Central memory CD8-positive, alpha-beta T cell (primary cell): Measurements from ENCODE around the gene CNGB1.
"Not testable (repeated sequence)": the region's sequence is repeated elsewhere in the genome, so short reads cannot be mapped to it uniquely, and the experiment has no call there.

Source experiments
- ATAC-seq: fragments of 150-1000 bp; cut with Tn5 transposase; replicated peaks from 2 replicates; pipeline ENCODE4 v1.10.0; 2022; ENCODE audit warnings: mild to moderate bottlenecking, moderate FRiP score, moderate number of reproducible peaks; ENCODE audit not compliant: poor library complexity, severe bottlenecking; ENCODE audit errors: extremely low read depth
- DNase-seq, 2 donors: peaks; one replicate each; pipeline ENCODE4 v3.0.0; 2021; ENCODE audit warnings: low spot score in 2 of 2
- H3K27ac Mint-ChIP-seq: one replicate; pipeline ENCODE4 v1.8.0; 2022; ENCODE audit warnings: low read depth, mild to moderate bottlenecking, moderate library complexity, mixed read lengths
- H3K27me3 Mint-ChIP-seq: one replicate; pipeline ENCODE4 v1.8.0; 2022; ENCODE audit warnings: mixed read lengths
- H3K36me3 Mint-ChIP-seq: one replicate; pipeline ENCODE4 v1.8.0; 2022; ENCODE audit warnings: mild to moderate bottlenecking, moderate library complexity, mixed read lengths; ENCODE audit not compliant: insufficient read depth
- H3K4me1 Mint-ChIP-seq: one replicate; pipeline ENCODE4 v1.8.0; 2022; ENCODE audit warnings: mixed read lengths
- H3K4me3 Mint-ChIP-seq: one replicate; pipeline ENCODE4 v1.8.0; 2022; ENCODE audit warnings: mild to moderate bottlenecking, moderate library complexity, mixed read lengths
- H3K9me3 Mint-ChIP-seq: one replicate; pipeline ENCODE4 v1.8.0; 2022; ENCODE audit warnings: mixed read lengths

CNGB1 gene

DNA sequence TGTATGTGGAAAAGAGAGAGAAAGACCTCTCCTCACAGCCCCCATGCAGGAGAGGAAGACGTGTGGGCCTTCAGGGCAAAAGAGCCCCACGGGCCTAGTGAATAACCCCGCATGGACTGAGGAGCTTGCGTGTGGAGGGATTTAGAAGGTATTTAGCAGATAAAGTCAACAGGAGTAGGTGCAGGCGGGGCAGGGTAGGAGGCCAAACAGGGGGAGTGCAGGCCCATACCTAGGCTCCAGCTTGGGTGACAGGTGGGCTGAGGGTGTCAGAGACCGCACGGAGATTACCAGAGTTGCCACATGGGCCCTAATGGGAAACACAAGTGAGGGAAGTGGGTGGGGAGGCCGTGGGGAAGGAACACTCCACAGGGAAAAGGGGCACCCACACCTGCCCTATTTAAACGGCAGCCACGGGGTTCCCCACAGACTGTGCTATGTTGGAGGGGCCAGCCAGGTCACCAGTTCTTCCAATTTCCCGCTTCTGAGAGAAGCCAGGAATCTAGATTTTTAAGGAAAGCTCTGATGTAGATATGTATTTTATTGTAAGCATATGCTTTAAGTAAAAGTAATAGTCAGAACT lies 8.2 kb upstream of the CNGB1 start:
- Mint-ChIP-seq H3K27ac (no peak overlapping the region), H3K36me3 (no peaks in the 10 kb centered on the region), H3K4me1 (peaks cover under 1% of the 10 kb centered on the region), H3K27me3 (no peaks in the 10 kb centered on the region), H3K9me3 (no peaks in the 10 kb centered on the region), H3K4me3 (no peak overlapping the region)
- DNase-seq (no peak), ATAC-seq (no peak)

DNA sequence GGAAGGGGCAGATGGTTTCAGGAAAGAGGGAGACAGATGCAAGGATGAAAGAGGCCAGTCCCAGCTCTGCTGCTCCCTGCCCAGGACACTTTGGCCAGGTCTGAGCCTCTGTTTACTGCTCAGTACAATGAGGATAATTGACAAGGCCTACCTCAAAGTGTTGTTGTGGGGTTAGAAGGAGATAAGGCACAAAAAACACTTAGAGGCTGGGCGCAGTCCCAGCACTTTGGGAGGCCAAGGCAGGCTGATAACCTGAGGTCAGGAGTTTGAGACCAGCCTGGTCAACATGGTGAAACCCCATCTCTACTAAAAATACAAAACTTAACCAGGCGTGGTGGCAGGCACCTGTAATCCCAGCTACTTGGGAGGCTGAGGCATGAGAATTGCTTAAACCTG lies 7.1 kb upstream of the CNGB1 start:
- not testable (repeated sequence) for DNase-seq, H3K9me3 Mint-ChIP-seq, H3K27me3 Mint-ChIP-seq, ATAC-seq, H3K4me3 Mint-ChIP-seq, H3K27ac Mint-ChIP-seq, H3K4me1 Mint-ChIP-seq, H3K36me3 Mint-ChIP-seq

DNA sequence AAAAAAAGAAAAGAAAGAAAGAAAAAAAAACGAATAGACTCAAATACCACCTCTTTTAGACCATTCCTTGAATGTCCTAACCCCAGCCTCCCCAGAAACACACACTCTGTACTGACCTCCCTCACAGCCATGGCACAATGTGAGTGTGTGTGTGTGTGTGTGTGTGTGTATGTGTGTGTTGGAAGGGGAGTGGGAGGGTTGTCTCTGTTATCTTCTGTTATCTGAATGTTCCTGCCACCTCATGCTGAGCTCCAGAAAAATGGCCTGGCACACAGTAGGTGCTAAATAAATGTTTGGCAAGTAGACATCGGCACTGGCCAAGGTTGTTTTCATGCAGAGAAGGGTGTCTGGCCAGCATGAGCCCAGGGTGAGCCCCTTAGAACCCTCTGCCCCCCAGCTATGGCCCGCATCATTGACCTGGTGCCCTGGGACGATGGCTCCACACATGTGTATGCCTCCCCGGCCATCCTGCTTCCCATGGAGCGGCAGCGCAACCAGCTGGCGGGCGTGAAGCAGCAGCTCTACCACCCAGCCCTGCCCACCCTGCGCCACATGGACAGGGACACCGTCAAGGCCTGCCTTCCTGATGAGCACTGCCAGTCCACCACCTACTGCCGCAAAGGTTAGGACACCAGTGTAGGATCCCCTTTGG lies 6.6 kb upstream of the CNGB1 start:
- Mint-ChIP-seq H3K36me3 (no peaks in the 10 kb centered on the region), H3K27me3 (peaks cover under 1% of the 10 kb centered on the region), H3K27ac (no peak overlapping the region), H3K9me3 (no peaks in the 10 kb centered on the region), H3K4me3 (no peak overlapping the region), H3K4me1 (no peaks in the 10 kb centered on the region)
- DNase-seq: no peak
- ATAC-seq: no peak

DNA sequence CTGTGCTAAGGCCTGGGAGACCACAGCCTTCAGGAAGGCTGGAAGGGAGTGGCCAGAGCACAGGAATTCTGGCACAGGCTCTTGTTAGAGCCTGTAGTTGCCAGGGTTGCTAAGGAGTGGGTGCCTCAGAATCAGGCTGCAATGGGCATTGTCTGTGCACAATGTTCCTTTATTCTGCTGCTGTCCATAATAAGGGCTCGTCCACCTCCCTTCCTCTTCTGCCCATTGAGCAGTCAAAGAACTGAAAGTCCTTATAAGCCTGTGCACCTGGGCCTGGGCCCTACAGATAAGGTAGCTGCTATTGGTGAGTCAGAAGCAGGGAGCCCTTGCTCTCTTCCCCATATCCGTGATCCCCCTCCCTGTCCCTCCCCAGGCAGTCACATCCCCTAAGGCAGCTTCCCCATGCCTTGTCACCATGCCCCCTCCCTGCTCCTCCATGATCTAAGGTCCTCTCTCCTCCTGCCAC lies 5.4 kb upstream of the CNGB1 start:
- H3K4me1 Mint-ChIP-seq: no peaks in the 10 kb centered on the region
- peaks cover 11% of the 10 kb centered on the region for H3K27me3 Mint-ChIP-seq
- DNase-seq (no peak), ATAC-seq (no peak)
- H3K4me3 Mint-ChIP-seq: no peak overlapping the region
- no peak overlapping the region for H3K27ac Mint-ChIP-seq
- no peaks in the 10 kb centered on the region for H3K36me3 Mint-ChIP-seq
- H3K9me3 Mint-ChIP-seq: no peaks in the 10 kb centered on the region

DNA sequence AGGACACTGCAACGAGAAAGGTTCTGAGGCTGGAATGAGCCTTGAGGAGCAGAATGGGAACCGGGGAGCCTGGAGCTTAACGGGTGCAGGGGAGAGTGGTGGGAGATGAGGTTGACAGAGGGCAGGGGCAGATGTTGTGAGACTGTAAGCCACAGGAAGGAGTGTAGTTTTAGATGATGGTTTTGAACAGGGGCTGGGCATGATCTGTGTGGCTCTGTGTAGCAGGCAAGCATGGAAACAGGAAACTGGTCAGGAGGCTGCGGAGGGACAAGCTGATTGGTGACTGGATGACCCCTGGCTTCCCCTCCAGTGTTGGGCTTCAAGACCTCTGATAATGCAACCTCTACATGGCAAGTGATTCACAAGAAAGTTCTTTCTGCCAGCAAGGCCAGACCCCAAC lies 1.4 kb upstream of the CNGB1 start:
- Mint-ChIP-seq H3K27ac (no peak overlapping the region), H3K27me3 (peaks cover 11% of the 10 kb centered on the region), H3K36me3 (no peaks in the 10 kb centered on the region), H3K4me3 (no peak overlapping the region), H3K9me3 (no peaks in the 10 kb centered on the region), H3K4me1 (no peaks in the 10 kb centered on the region)
- ATAC-seq: no peak
- no peak for DNase-seq

DNA sequence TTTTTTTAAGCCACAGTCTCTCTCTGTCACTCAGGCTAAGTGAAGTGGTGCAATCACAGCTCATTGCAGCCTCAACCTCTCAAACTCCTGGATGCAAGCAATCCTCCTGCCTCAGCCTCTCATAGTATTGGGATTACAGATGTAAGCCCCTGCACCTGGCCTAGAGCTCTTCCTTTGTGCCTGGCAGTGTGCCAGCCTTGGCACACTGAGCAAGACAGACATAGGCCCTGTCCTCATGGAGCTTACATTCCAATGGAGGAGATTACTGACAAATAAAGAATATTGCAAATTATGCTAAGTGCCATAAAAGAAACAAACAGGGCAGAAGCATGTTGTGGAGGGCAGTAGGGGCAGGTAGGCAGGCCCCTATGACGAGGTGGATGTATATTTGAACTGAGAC lies 920 bp upstream of the CNGB1 start:
- Mint-ChIP-seq H3K4me3 (no peak overlapping the region), H3K36me3 (no peaks in the 10 kb centered on the region), H3K27ac (no peak overlapping the region)

DNA sequence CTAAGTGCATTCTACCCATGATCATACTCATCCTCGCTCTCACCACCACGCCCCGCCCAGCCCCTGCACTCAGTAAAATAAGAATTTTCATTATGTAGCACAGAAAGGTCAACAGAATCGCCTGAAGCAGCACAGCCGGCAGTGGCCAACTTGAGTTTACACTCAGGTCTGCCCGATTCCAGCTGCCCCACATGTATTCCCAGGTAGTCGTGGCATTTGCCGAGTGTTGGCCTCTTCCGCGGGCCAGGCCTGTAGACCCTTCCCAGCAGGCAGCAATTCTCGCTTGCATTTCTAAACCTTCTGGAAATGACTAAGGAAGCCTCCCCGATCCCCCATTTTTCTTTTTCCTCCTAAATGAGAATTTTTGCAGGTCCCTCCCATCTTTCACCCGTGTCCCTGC lies 609 bp downstream of the CNGB1 start:
- Mint-ChIP-seq H3K4me1 (no peaks in the 10 kb centered on the region), H3K9me3 (no peaks in the 10 kb centered on the region), H3K4me3 (no peak overlapping the region), H3K27ac (no peak overlapping the region), H3K27me3 (peaks cover 11% of the 10 kb centered on the region), H3K36me3 (no peaks in the 10 kb centered on the region)
- ATAC-seq: no peak
- no peak for DNase-seq

More for the DNA sequence above, 920 bp upstream of the CNGB1 start:
- DNase-seq: no peak
- Mint-ChIP-seq H3K9me3 (no peaks in the 10 kb centered on the region), H3K27me3 (peaks cover 11% of the 10 kb centered on the region), H3K4me1 (no peaks in the 10 kb centered on the region)
- no peak for ATAC-seq

DNA sequence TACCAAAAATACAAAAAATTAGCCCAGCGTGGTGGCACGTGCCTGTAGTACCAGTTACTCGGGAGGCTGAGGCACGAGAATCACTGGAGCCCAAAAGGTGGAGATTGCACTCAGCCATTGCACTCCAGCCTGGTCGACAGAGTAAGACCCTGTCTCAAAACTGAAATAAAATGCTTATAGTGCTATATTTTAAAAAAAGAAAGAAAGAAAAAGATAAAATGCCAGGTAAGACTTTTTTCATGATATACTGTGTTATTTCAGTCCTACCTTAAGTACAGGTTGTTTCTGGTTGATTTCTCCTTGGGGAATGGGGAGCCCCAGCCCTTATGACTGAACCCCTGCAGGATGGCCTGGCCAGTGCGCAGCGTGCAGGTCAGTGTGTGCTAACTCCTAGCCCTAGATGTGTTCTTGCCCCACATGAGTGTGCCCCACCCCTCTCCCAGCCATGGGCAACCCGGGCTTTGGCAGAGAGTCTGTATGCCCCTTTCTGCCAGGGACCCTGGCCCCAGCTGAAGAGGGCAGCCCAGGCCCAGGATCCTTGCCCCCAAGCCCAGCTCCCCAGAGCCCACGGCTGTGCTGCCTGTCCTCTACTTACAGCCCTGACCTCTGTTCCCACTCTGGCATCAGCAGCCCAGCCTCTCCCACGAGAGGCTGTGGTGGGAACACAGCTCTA lies 1.3 kb downstream of the CNGB1 start:
- Mint-ChIP-seq H3K27me3 (peaks cover 11% of the 10 kb centered on the region), H3K4me1 (no peaks in the 10 kb centered on the region)
- no peak for ATAC-seq

DNA sequence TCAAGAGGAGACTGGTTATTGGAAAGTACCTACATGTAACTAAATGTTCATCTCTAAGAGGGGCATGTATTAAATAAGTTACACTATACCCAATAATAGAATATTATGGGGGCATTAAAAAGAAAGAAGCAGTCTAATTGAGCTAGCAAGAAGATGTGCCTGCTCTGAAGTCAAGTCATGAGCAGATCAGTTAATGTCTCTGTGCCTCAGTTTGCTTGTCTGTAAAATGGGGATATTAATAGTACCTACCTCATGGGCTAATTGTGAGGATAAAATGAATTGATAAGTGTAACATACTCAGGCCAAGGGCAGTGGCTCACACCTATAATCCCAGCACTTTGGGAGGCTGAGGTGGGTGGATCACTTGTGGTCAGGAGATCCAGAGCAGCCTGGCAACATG lies 3.0 kb downstream of the CNGB1 start:
- no peaks in the 10 kb centered on the region for H3K36me3 Mint-ChIP-seq
- no peak for ATAC-seq
- H3K4me1 Mint-ChIP-seq: no peaks in the 10 kb centered on the region
- peaks cover 11% of the 10 kb centered on the region for H3K27me3 Mint-ChIP-seq
- no peak overlapping the region for H3K4me3 Mint-ChIP-seq
- no peaks in the 10 kb centered on the region for H3K9me3 Mint-ChIP-seq
- no peak overlapping the region for H3K27ac Mint-ChIP-seq
- no peak for DNase-seq

More for the DNA sequence above, 1.3 kb downstream of the CNGB1 start:
- Mint-ChIP-seq H3K9me3 (no peaks in the 10 kb centered on the region), H3K4me3 (no peak overlapping the region), H3K27ac (no peak overlapping the region), H3K36me3 (no peaks in the 10 kb centered on the region)
- DNase-seq: no peak

DNA sequence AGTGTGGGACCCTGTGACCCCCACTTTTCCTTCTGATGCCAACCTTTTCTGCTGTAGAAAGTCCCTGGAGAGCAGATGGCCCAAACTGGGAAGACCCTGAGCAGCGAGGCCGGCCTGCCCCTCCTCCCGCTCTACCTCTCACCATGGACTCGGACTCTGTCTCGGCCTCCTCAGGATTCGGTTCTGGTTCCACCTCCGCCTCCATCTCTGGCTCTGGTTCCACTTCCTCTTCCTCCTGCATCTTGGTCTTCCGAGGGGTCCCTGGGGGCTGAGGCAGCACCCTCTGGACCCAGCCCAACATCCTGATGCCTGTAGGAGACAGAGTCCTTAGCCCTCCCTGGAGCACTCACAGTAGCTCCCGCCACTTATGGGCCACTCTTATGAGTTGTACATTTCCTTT lies 3.9 kb downstream of the CNGB1 start:
- H3K4me3 Mint-ChIP-seq: no peak overlapping the region
- H3K27me3 Mint-ChIP-seq: peaks cover 5% of the 10 kb centered on the region
- H3K4me1 Mint-ChIP-seq: no peaks in the 10 kb centered on the region
- H3K27ac Mint-ChIP-seq: no peak overlapping the region
- DNase-seq (no peak), ATAC-seq (no peak)
- H3K9me3 Mint-ChIP-seq: no peaks in the 10 kb centered on the region
- H3K36me3 Mint-ChIP-seq: no peaks in the 10 kb centered on the region

DNA sequence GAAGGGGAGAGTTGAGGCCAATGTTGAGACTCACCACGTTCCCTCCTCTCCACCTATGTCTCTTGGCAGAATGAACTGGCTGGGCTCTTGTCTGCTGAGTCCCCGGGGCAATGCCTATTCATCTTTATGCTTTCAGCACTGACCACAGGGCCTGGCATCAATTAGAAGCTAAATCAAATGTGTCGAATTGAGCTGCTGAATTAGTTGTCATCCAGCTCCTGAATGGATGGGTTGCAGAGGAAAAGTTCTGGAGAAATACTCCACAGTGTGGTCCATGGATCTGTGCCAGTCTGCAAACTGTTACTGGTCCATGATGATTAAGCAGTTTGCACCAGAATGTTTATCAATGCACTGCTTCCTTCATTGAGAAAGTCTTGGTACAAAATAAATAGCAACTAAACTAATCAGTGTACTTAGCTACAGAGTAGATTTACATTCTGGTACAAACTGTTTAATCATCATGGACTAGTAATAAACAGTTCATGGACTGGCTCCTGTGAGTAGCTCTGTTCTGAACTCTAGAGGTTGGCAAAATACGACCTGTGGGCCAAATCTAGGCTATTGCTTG lies 4.6 kb downstream of the CNGB1 start:
- Mint-ChIP-seq H3K27me3 (no peaks in the 10 kb centered on the region), H3K27ac (no peak overlapping the region)

DNA sequence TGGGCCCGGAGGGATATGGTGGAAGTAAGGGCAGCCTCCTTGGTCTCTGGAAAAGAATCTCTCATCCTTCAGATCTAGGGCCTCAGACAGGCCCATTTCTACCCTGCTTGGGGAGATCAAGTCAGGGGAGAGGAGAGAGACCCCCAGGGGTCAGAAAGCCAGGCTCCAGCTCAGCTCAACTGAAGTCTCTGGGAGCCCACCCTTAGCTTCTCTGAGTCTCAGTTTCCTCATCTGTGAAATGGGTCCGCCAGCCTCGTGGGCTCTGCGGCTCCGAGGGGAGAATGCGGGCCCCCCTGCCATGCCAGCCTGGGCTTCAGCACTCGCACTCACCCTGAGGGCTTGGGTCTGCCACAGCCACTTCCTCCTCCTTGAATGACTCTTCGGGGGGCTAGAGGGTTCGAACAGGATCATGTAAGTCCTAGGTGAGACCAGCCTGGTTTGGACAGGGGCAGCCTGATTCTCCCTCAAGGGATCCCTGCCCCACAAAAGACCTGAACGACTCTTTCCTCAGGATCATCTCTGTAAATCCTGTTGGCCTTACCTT lies 6.7 kb downstream of the CNGB1 start:
- ATAC-seq (no peak), DNase-seq (no peak)
- H3K27me3 Mint-ChIP-seq: peaks cover 6% of the 10 kb centered on the region
- no peaks in the 10 kb centered on the region for H3K36me3 Mint-ChIP-seq
- no peaks in the 10 kb centered on the region for H3K4me1 Mint-ChIP-seq
- no peaks in the 10 kb centered on the region for H3K9me3 Mint-ChIP-seq
- H3K27ac Mint-ChIP-seq: no peak overlapping the region
- no peak overlapping the region for H3K4me3 Mint-ChIP-seq

More for the DNA sequence above, 4.6 kb downstream of the CNGB1 start:
- ATAC-seq (no peak), DNase-seq (no peak)
- Mint-ChIP-seq H3K4me1 (no peaks in the 10 kb centered on the region), H3K9me3 (no peaks in the 10 kb centered on the region), H3K4me3 (no peak overlapping the region), H3K36me3 (no peaks in the 10 kb centered on the region)
